ENCODE data around the gene VEZT.
"Not testable (repeated sequence)": the region's sequence is repeated elsewhere in the genome, so short reads cannot be mapped to it uniquely, and the experiment has no call there.

The VEZT gene

GRCh38 chr12:95237315-95237714 lies 19.7 kb downstream of the VEZT start:
- Histone ChIP-seq H3K9ac (ENCODE audit: low read depth, low read length) (no peak overlapping the region), H3K27me3 (ENCODE audit: insufficient read depth, low read length, poor library complexity) (no peaks in the 10 kb centered on the region), H4K20me1 (ENCODE audit: insufficient read depth, low read length) (peaks cover 26% of the 10 kb centered on the region; the same call in 1 of the 2 replicates), H3K36me3 (ENCODE audit: insufficient read depth, low read length) (peaks cover 31% of the 10 kb centered on the region), H3K27ac (ENCODE audit: low read length) (no peak overlapping the region), H3K4me2 (ENCODE audit: insufficient read depth, low read length) (no peak overlapping the region), H3K4me3 (ENCODE audit: low read depth in 1 of 2, low read length in 2 of 2) (no peak overlapping the region), H2AFZ (ENCODE audit: low read depth, low read length) (no peak overlapping the region), H3K4me1 (ENCODE audit: insufficient read depth, low read length) (no peaks in the 10 kb centered on the region), H3K79me2 (ENCODE audit: insufficient read depth, low read length) (peaks cover 85% of the 10 kb centered on the region), H3K9me3 (ENCODE audit: insufficient read depth, low read length, severe bottlenecking) (peaks cover 7% of the 10 kb centered on the region)
- ATAC-seq (ENCODE audit: insufficient read depth, low read depth) (no peak), DNase-seq (no peak)
- TF ChIP-seq CTCF (IDR thresholded peaks at IDR 0.05; ENCODE audit: borderline replicate concordance, extremely low read depth, low read length, poor library complexity, severe bottlenecking) (no peak), EZH2 (IDR thresholded peaks at IDR 0.05; ENCODE audit: borderline replicate concordance, low read depth, low read length, severe bottlenecking) (no peak)

DNA sequence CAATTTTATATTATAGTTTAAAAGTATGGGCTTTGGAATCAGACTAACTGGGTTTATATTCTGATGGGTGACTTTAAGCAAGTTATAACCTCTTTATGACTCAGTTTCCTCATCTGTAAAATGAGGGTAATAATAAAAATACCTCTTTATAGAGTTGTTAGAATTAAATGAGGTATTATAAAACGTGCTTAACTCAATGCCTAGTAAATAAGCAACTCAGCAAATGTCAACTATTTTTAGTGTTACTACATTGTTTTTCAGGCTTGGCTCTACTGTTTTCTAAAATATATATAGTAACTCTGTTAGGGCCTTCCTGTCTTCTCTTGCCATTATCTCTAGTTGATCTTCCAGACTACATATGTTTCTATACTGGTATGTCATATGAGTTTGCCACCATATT lies 20.5 kb downstream of the VEZT start:
- Histone ChIP-seq H4K20me1 (ENCODE audit: insufficient read depth, low read length) (peaks cover 29% of the 10 kb centered on the region; the same call in 1 of the 2 replicates), H3K4me3 (ENCODE audit: low read depth in 1 of 2, low read length in 2 of 2) (no peak overlapping the region), H3K79me2 (ENCODE audit: insufficient read depth, low read length) (peaks cover 85% of the 10 kb centered on the region), H3K27ac (ENCODE audit: low read length) (no peak overlapping the region), H3K9me3 (ENCODE audit: insufficient read depth, low read length, severe bottlenecking) (peaks cover 7% of the 10 kb centered on the region), H3K4me1 (ENCODE audit: insufficient read depth, low read length) (no peaks in the 10 kb centered on the region), H3K36me3 (ENCODE audit: insufficient read depth, low read length) (peaks cover 32% of the 10 kb centered on the region), H3K27me3 (ENCODE audit: insufficient read depth, low read length, poor library complexity) (no peaks in the 10 kb centered on the region), H3K4me2 (ENCODE audit: insufficient read depth, low read length) (no peak overlapping the region), H2AFZ (ENCODE audit: low read depth, low read length) (no peak overlapping the region), H3K9ac (ENCODE audit: low read depth, low read length) (no peak overlapping the region)
- TF ChIP-seq EZH2 (IDR thresholded peaks at IDR 0.05; ENCODE audit: borderline replicate concordance, low read depth, low read length, severe bottlenecking) = no peak
- no peak for TF ChIP-seq CTCF (IDR thresholded peaks at IDR 0.05; ENCODE audit: borderline replicate concordance, extremely low read depth, low read length, poor library complexity, severe bottlenecking)
- DNase-seq = no peak
- no peak for ATAC-seq (ENCODE audit: insufficient read depth, low read depth)

DNA sequence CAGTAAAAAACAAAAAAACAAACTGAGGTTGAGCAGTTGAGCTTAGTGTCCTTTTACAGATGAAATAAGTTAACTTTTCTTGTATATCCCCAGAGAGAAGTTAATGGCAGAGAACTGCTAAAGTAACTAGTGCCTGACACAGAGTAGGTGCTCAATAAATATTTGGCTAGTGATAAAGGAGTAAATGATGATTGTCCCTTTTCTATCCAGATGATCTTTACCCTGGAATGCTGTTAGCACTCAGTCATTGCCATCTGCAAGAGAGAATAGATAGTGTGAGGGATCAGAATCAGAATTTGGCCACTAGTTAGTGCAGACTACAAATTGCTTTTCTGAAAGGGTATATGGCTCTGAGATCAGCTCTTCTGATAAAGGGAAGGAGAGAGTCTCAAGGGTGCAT lies 21.6 kb downstream of the VEZT start:
- peaks cover 85% of the 10 kb centered on the region for H3K79me2 ChIP-seq (ENCODE audit: insufficient read depth, low read length)
- no peak overlapping the region for H3K27ac ChIP-seq (ENCODE audit: low read length)
- no peak overlapping the region for H3K4me2 ChIP-seq (ENCODE audit: insufficient read depth, low read length)
- H3K4me1 ChIP-seq (ENCODE audit: insufficient read depth, low read length) = no peaks in the 10 kb centered on the region
- H3K9me3 ChIP-seq (ENCODE audit: insufficient read depth, low read length, severe bottlenecking) = peaks cover 2% of the 10 kb centered on the region
- no peak overlapping the region for H3K9ac ChIP-seq (ENCODE audit: low read depth, low read length)
- H3K27me3 ChIP-seq (ENCODE audit: insufficient read depth, low read length, poor library complexity) = no peaks in the 10 kb centered on the region
- no peak for TF ChIP-seq CTCF (IDR thresholded peaks at IDR 0.05; ENCODE audit: borderline replicate concordance, extremely low read depth, low read length, poor library complexity, severe bottlenecking)
- TF ChIP-seq EZH2 (IDR thresholded peaks at IDR 0.05; ENCODE audit: borderline replicate concordance, low read depth, low read length, severe bottlenecking) = no peak
- H4K20me1 ChIP-seq (ENCODE audit: insufficient read depth, low read length) = peaks cover 36% of the 10 kb centered on the region; the same call in 1 of the 2 replicates
- H2AFZ ChIP-seq (ENCODE audit: low read depth, low read length) = no peak overlapping the region
- H3K4me3 ChIP-seq (ENCODE audit: low read depth in 1 of 2, low read length in 2 of 2) = no peak overlapping the region
- H3K36me3 ChIP-seq (ENCODE audit: insufficient read depth, low read length) = peaks cover 29% of the 10 kb centered on the region
- DNase-seq = no peak
- ATAC-seq (ENCODE audit: insufficient read depth, low read depth) = no peak

DNA sequence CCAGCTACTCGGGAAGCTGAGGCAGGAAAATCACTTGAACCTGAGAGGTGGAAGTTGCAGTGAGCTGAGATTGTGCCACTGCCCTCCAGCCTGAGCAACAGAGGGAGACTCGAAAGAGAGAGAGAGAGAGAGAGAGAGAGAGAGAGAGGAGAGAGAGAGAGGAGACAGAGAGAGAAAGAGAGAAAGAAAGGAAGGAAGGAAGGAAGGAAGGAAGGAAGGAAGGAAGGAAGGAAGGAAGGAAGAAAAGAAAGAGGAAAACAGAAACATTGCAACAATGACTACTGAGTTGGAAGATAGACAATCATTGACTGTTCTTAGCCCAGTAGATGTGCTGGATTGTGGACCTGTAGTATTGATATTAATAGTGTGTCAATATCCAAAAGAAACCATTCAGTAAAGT lies 22.2 kb downstream of the VEZT start:
- not testable (repeated sequence) for H2AFZ ChIP-seq (ENCODE audit: low read depth, low read length); H3K9ac ChIP-seq (ENCODE audit: low read depth, low read length); H3K4me3 ChIP-seq (ENCODE audit: low read depth in 1 of 2, low read length in 2 of 2); H3K27ac ChIP-seq (ENCODE audit: low read length); ATAC-seq (ENCODE audit: insufficient read depth, low read depth); H3K27me3 ChIP-seq (ENCODE audit: insufficient read depth, low read length, poor library complexity); H3K4me2 ChIP-seq (ENCODE audit: insufficient read depth, low read length); H3K4me1 ChIP-seq (ENCODE audit: insufficient read depth, low read length); H3K9me3 ChIP-seq (ENCODE audit: insufficient read depth, low read length, severe bottlenecking); DNase-seq
- Histone ChIP-seq H3K36me3 (ENCODE audit: insufficient read depth, low read length) (peaks cover 25% of the 10 kb centered on the region; the same call in 1 of the 2 replicates), H4K20me1 (ENCODE audit: insufficient read depth, low read length) (peaks cover 36% of the 10 kb centered on the region; the same call in 1 of the 2 replicates), H3K79me2 (ENCODE audit: insufficient read depth, low read length) (peaks cover 87% of the 10 kb centered on the region)
